H9 (cell line): ENCODE measurements around the gene SPINT1. TPM values are rescaled to one million over a fixed set of nuclear protein-coding genes. Genes with fewer than 3 reads are reported as not detected.

Source experiments
- DNase-seq: peaks from one replicate; pipeline ENCODE4 v3.0.0-alpha.2; 2017
- H2AFZ ChIP-seq: one replicate; pipeline ENCODE4 v1.6.1; 2013; ENCODE audit warnings: mild to moderate bottlenecking, low read length, control low read depth, moderate library complexity
- H2AK5ac ChIP-seq: 2 replicates; pipeline ENCODE4 v1.6.1; 2013; ENCODE audit warnings: low read length, control low read depth, mixed read lengths; ENCODE audit not compliant: insufficient read length
- H2BK120ac ChIP-seq: one replicate; pipeline ENCODE4 v1.6.1; 2013; ENCODE audit warnings: low read depth, mild to moderate bottlenecking, low read length, control low read depth, inconsistent platforms; ENCODE audit not compliant: poor library complexity, severe bottlenecking
- H2BK12ac ChIP-seq: 2 replicates; pipeline ENCODE4 v1.6.1; 2013; ENCODE audit warnings: low read length, control low read depth, mixed read lengths, low read depth; ENCODE audit not compliant: insufficient read length
- H2BK15ac ChIP-seq: 2 replicates; pipeline ENCODE4 v1.6.1; 2013; ENCODE audit warnings: low read depth, low read length, control low read depth
- H2BK20ac ChIP-seq: one replicate; pipeline ENCODE4 v1.6.1; 2013; ENCODE audit warnings: low read depth, mild to moderate bottlenecking, low read length, control low read depth, inconsistent platforms; ENCODE audit not compliant: poor library complexity, severe bottlenecking
- H2BK5ac ChIP-seq: 2 replicates; pipeline ENCODE4 v1.6.1; 2013; ENCODE audit warnings: low read length, control low read depth, mixed read lengths; ENCODE audit not compliant: insufficient read length
- H3K14ac ChIP-seq: 2 replicates; pipeline ENCODE4 v1.6.1; 2013; ENCODE audit warnings: low read length, control low read depth; ENCODE audit not compliant: insufficient read depth
- H3K18ac ChIP-seq: 2 replicates; pipeline ENCODE4 v1.6.1; 2013; ENCODE audit warnings: low read depth, mild to moderate bottlenecking, mixed read lengths, low read length, control low read depth; ENCODE audit not compliant: insufficient read length
- H3K23ac ChIP-seq: 2 replicates; pipeline ENCODE4 v1.6.1; 2013; ENCODE audit warnings: low read length, control low read depth, mixed read lengths, low read depth; ENCODE audit not compliant: insufficient read length
- H3K23me2 ChIP-seq: 2 replicates; pipeline ENCODE4 v1.6.1; 2013; ENCODE audit warnings: low read depth, mild to moderate bottlenecking, mixed read lengths, low read length, control low read depth; ENCODE audit not compliant: insufficient read length, poor library complexity, severe bottlenecking
- H3K27ac ChIP-seq: 2 replicates; pipeline ENCODE4 v1.5.1; 2013; ENCODE audit warnings: low read length, control low read depth, mixed read lengths, low read depth; ENCODE audit not compliant: insufficient read length
- H3K27me3 ChIP-seq: 2 replicates; pipeline ENCODE4 v1.6.1; 2013; ENCODE audit warnings: low read length, control low read depth, inconsistent platforms; ENCODE audit not compliant: insufficient read depth
- H3K4ac ChIP-seq: 2 replicates; pipeline ENCODE4 v1.6.1; 2013; ENCODE audit warnings: low read depth, mild to moderate bottlenecking, control low read depth, inconsistent platforms, low read length, moderate library complexity
- H3K4me1 ChIP-seq: 2 replicates; pipeline ENCODE4 v1.6.1; 2013; ENCODE audit warnings: low read length, control low read depth, inconsistent platforms; ENCODE audit not compliant: insufficient read depth
- H3K4me2 ChIP-seq: 2 replicates; pipeline ENCODE4 v1.6.1; 2013; ENCODE audit warnings: low read length, control low read depth, mixed read lengths; ENCODE audit not compliant: insufficient read length, insufficient read depth
- H3K56ac ChIP-seq: 2 replicates; pipeline ENCODE4 v1.6.1; 2013; ENCODE audit warnings: low read depth, mild to moderate bottlenecking, mixed read lengths, low read length, control low read depth; ENCODE audit not compliant: insufficient read length
- H3K79me1 ChIP-seq: 2 replicates; pipeline ENCODE4 v1.6.1; 2013; ENCODE audit warnings: low read depth, mild to moderate bottlenecking, moderate library complexity, low read length, control low read depth, inconsistent platforms; ENCODE audit not compliant: insufficient read depth, poor library complexity, severe bottlenecking
- H3K79me2 ChIP-seq: 2 replicates; pipeline ENCODE4 v1.6.1; 2013; ENCODE audit warnings: low read length, control low read depth, inconsistent platforms; ENCODE audit not compliant: insufficient read depth
- H3K9ac ChIP-seq: 2 replicates; pipeline ENCODE4 v1.6.1; 2013; ENCODE audit warnings: low read length, control low read depth, mixed read lengths; ENCODE audit not compliant: insufficient read length; ENCODE audit errors: extremely low read depth
- H3K9me3 ChIP-seq: one replicate; pipeline ENCODE4 v1.6.1; 2013; ENCODE audit warnings: low read depth, low read length, inconsistent platforms; ENCODE audit not compliant: control insufficient read depth
- H3T11ph ChIP-seq: one replicate; pipeline ENCODE4 v1.6.1; 2013; ENCODE audit warnings: mild to moderate bottlenecking, low read length, control low read depth, inconsistent platforms
- H4K20me1 ChIP-seq: one replicate; pipeline ENCODE4 v1.6.1; 2013; ENCODE audit not compliant: control insufficient read depth, insufficient read length, insufficient read depth
- H4K5ac ChIP-seq: 2 replicates; pipeline ENCODE4 v1.6.1; 2013; ENCODE audit warnings: low read depth, mild to moderate bottlenecking, mixed read lengths, low read length, control low read depth; ENCODE audit not compliant: insufficient read length
- H4K8ac ChIP-seq: replicated peaks from 2 replicates; pipeline ENCODE4 v1.6.1; 2013; ENCODE audit warnings: low read length, control low read depth, mixed read lengths, low read depth; ENCODE audit not compliant: insufficient read length
- H4K91ac ChIP-seq: 2 replicates; pipeline ENCODE4 v1.6.1; 2013; ENCODE audit warnings: low read depth, mild to moderate bottlenecking, moderate library complexity, mixed read lengths, low read length, control low read depth; ENCODE audit not compliant: insufficient read length
- H3K27ac Mint-ChIP-seq, 3 experiments: 2 replicates in 2 of 3; 3 replicates in 1 of 3; pipeline ENCODE4 v1.8.0; 2020 to 2021; ENCODE audit warnings: mixed read lengths in 3 of 3, mild to moderate bottlenecking in 1 of 3, moderate library complexity in 1 of 3
- H3K27me3 Mint-ChIP-seq: 2 replicates; pipeline ENCODE4 v1.8.0; 2021; ENCODE audit warnings: low read depth, mild to moderate bottlenecking, moderate library complexity, mixed read lengths
- H3K36me3 Mint-ChIP-seq, 3 experiments: 2 replicates in 2 of 3; 3 replicates in 1 of 3; pipeline ENCODE4 v1.8.0; 2020 to 2021; ENCODE audit warnings: low read depth in 3 of 3, mixed read lengths in 3 of 3; ENCODE audit not compliant: insufficient read depth in 1 of 3
- H3K4me1 Mint-ChIP-seq, 2 experiments: 2 replicates each; pipeline ENCODE4 v1.8.0; 2020; ENCODE audit warnings: mixed read lengths in 2 of 2
- H3K4me3 Mint-ChIP-seq, 2 experiments: 2 replicates in 1 of 2; 3 replicates in 1 of 2; pipeline ENCODE4 v1.8.0; 2020 to 2021; ENCODE audit warnings: mild to moderate bottlenecking in 2 of 2, mixed read lengths in 2 of 2, moderate library complexity in 1 of 2
- H3K9me3 Mint-ChIP-seq, 2 experiments: 2 replicates in 1 of 2; 3 replicates in 1 of 2; pipeline ENCODE4 v1.8.0; 2020; ENCODE audit warnings: mild to moderate bottlenecking in 2 of 2, mixed read lengths in 2 of 2, moderate library complexity in 1 of 2
- WGBS: extraction: QIAGEN DNeasy Blood & Tissue Kit; methylation state at CpG from one replicate; pipeline ENCODE4 v1.1.7; 2013; ENCODE audit warnings: missing lambda C conversion rate, low lambda C conversion rate, mixed read lengths; ENCODE audit not compliant: insufficient read length; ENCODE audit errors: extremely low coverage; 5-methylcytosine and 5-hydroxymethylcytosine counted together
- total RNA-seq: library from RNA; stranded (reverse); gene quantifications from 2 replicates; pipeline ENCODE4 v1.2.1, GENCODE V29; 2021
- TF ChIP-seq, protein P1 (sequence below): fragments of 200-600 bp; sonication (generic); conservative IDR thresholded peaks from 3 replicates; pipeline ENCODE4 v1.8.0; 2021; ENCODE audit warnings: antibody characterized with exemption, mild to moderate bottlenecking

Gene SPINT1
- total RNA-seq, 1 experiment from 2014 or later = 130 TPM

GRCh38 chr15:40836020-40836419, 7.8 kb upstream of the SPINT1 start:
- no peak overlapping the region for H2BK15ac ChIP-seq
- Mint-ChIP-seq H3K27ac (no peak overlapping the region), H3K27me3 (no peaks in the 10 kb centered on the region), H3K4me3 (no peak overlapping the region), H3K9me3 (no peaks in the 10 kb centered on the region), H3K36me3 (peaks cover 0 to 1% (median 0%) of the 10 kb centered on the region in 3 experiments; a peak in 1 of 7 replicates), H3K4me1 (peaks cover 2% of the 10 kb centered on the region in 2 experiments; a peak in 3 of 4 replicates)
- no peak overlapping the region for H2BK5ac ChIP-seq
- no peak overlapping the region for H2AK5ac ChIP-seq
- H4K5ac ChIP-seq = no peak overlapping the region
- H3K4ac ChIP-seq = no peak overlapping the region
- H2BK120ac ChIP-seq = no peak overlapping the region
- H2AFZ ChIP-seq = no peak overlapping the region
- H4K20me1 ChIP-seq = no peaks in the 10 kb centered on the region
- WGBS = no CpG with 5 or more reads among the region's 1 CpG
- H3K23me2 ChIP-seq = no peaks in the 10 kb centered on the region
- no peaks in the 10 kb centered on the region for H3K4me1 ChIP-seq
- no peak overlapping the region for H4K91ac ChIP-seq
- H3K9me3 ChIP-seq = no peaks in the 10 kb centered on the region
- no peak overlapping the region for H3K23ac ChIP-seq
- H3K56ac ChIP-seq = no peak overlapping the region
- TF ChIP-seq, protein P1, sequence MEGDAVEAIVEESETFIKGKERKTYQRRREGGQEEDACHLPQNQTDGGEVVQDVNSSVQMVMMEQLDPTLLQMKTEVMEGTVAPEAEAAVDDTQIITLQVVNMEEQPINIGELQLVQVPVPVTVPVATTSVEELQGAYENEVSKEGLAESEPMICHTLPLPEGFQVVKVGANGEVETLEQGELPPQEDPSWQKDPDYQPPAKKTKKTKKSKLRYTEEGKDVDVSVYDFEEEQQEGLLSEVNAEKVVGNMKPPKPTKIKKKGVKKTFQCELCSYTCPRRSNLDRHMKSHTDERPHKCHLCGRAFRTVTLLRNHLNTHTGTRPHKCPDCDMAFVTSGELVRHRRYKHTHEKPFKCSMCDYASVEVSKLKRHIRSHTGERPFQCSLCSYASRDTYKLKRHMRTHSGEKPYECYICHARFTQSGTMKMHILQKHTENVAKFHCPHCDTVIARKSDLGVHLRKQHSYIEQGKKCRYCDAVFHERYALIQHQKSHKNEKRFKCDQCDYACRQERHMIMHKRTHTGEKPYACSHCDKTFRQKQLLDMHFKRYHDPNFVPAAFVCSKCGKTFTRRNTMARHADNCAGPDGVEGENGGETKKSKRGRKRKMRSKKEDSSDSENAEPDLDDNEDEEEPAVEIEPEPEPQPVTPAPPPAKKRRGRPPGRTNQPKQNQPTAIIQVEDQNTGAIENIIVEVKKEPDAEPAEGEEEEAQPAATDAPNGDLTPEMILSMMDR = no peak
- no peak for DNase-seq
- no peak overlapping the region for H2BK20ac ChIP-seq
- no peak overlapping the region for H4K8ac ChIP-seq
- H3K79me2 ChIP-seq = no peaks in the 10 kb centered on the region
- no peak overlapping the region for H3K14ac ChIP-seq
- H3K4me2 ChIP-seq = no peak overlapping the region
- no peak overlapping the region for H3K9ac ChIP-seq
- no peak overlapping the region for H3K18ac ChIP-seq
- no peaks in the 10 kb centered on the region for H3K27me3 ChIP-seq
- H3K27ac ChIP-seq = no peak overlapping the region
- no peak overlapping the region for H2BK12ac ChIP-seq
- H3T11ph ChIP-seq = no peak overlapping the region
- no peaks in the 10 kb centered on the region for H3K79me1 ChIP-seq
